Embryonic facial prominence (tissue), 1 donor: ENCODE data around the gene TMEM176A.
"Not testable (repeated sequence)": the region's sequence is repeated elsewhere in the genome, so short reads cannot be mapped to it uniquely, and the experiment has no call there.

ENCODE experiments used
- DNase-seq: peaks from one replicate; pipeline ENCODE4 v3.0.0-alpha.2; 2016; ENCODE audit errors: extremely low spot score

The TMEM176A gene

GRCh38 chr7:150788474-150789269 lies 11.9 kb upstream of the TMEM176A start:
- no peak for DNase-seq

- no peak for DNase-seq
These were observed 10.0 kb upstream of the TMEM176A start for GRCh38 chr7:150790416-150791075.

GRCh38 chr7:150791304-150791703 lies 9.3 kb upstream of the TMEM176A start:
- DNase-seq = no peak

- DNase-seq = no peak
These were observed 8.7 kb upstream of the TMEM176A start for GRCh38 chr7:150791746-150792452.

- no peak for DNase-seq
These were observed 6.9 kb upstream of the TMEM176A start for GRCh38 chr7:150793569-150794238.

GRCh38 chr7:150797661-150798060 lies 2.9 kb upstream of the TMEM176A start:
- no peak for DNase-seq

- no peak for DNase-seq
These were observed 1.4 kb upstream of the TMEM176A start for GRCh38 chr7:150799156-150799555.

GRCh38 chr7:150799741-150800580 lies 608 bp upstream of the TMEM176A start, which contains the start of gene TMEM176B:
TMEM176B (minus strand) TSS chr7:150800364; CDS start chr7:150796569, 3,795 bp downstream.
- DNase-seq = no peak

- no peak for DNase-seq
These were observed 825 bp downstream of the TMEM176A start for GRCh38 chr7:150801242-150801945.

GRCh38 chr7:150801946-150802771 lies 1.6 kb downstream of the TMEM176A start:
- DNase-seq = no peak

- DNase-seq = no peak
These were observed 2.7 kb downstream of the TMEM176A start for GRCh38 chr7:150803161-150803860.

GRCh38 chr7:150804802-150805201 lies 4.2 kb downstream of the TMEM176A start:
- no peak for DNase-seq

- no peak for DNase-seq
These were observed 5.3 kb downstream of the TMEM176A start for GRCh38 chr7:150805864-150806263.

GRCh38 chr7:150806454-150806853 lies 5.9 kb downstream of the TMEM176A start:
- no peak for DNase-seq

- DNase-seq = no peak
These were observed 6.3 kb downstream of the TMEM176A start for GRCh38 chr7:150806863-150807262.

- not testable (repeated sequence) for DNase-seq
These were observed 7.3 kb downstream of the TMEM176A start for GRCh38 chr7:150807616-150808438.

- no peak for DNase-seq
These were observed 13.9 kb downstream of the TMEM176A start for GRCh38 chr7:150814328-150815001.
